Adipose tissue (tissue), 3 donors: ENCODE data around the gene UBTD1. TPM values are rescaled to one million over a fixed set of nuclear protein-coding genes. Genes with fewer than 3 reads are reported as not detected.
"Not testable (repeated sequence)": the region's sequence is repeated elsewhere in the genome, so short reads cannot be mapped to it uniquely, and the experiment has no call there.

Source experiments
- H3K27ac ChIP-seq: one replicate; pipeline ENCODE4 v1.5.1; 2013; ENCODE audit warnings: low read depth, low read length
- WGBS, 3 donors: extraction: QIAGEN DNeasy Blood & Tissue Kit; methylation state at CpG; one replicate each; pipeline ENCODE4 v1.1.7; 2013; 5-methylcytosine and 5-hydroxymethylcytosine counted together
- polyA plus RNA-seq, 3 donors: library from polyadenylated mRNA; stranded (reverse); fragments of 200-250 nt; gene quantifications; one replicate each; pipeline ENCODE4 v1.2.3, GENCODE V29; 2013
- donor health status: healthy with polysubstance abuse.
- donor health status: Bipolar disorder and iron deficiency.
- donor health status: healthy.

Gene UBTD1
- polyA plus RNA-seq, 3 donors = 8.0 to 38.8 (median 24.9) TPM

GRCh38 chr10:97525683-97526110, 27.0 kb downstream of the UBTD1 start:
- H3K27ac ChIP-seq = no peak overlapping the region
- WGBS, 3 donors = 68 to 100% (median 98%) methylated on average over 1 of the region's 1 CpG

DNA sequence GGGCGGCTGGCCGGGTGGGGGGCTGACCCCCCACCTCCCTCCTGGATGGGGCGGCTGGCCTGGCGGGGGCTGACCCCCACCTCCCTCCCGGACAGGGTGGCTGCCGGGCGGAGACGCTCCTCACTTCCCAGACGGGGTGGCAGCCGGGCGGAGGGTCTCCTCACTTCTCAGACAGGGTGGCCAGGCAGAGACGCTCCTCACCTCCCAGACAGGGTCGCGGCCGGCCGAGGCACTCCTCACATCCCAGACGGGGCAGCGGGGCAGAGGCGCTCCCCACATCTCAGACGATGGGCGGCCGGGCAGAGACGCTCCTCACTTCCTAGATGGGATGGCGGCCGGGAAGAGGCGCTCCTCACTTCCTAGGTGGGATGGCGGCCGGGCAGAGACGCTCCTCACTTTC, 30.2 kb downstream of the UBTD1 start:
- H3K27ac ChIP-seq = not testable (repeated sequence)
- WGBS, 3 donors = 97 to 99% (median 99%) methylated on average over 10 to 23 of the region's 29 CpGs

DNA sequence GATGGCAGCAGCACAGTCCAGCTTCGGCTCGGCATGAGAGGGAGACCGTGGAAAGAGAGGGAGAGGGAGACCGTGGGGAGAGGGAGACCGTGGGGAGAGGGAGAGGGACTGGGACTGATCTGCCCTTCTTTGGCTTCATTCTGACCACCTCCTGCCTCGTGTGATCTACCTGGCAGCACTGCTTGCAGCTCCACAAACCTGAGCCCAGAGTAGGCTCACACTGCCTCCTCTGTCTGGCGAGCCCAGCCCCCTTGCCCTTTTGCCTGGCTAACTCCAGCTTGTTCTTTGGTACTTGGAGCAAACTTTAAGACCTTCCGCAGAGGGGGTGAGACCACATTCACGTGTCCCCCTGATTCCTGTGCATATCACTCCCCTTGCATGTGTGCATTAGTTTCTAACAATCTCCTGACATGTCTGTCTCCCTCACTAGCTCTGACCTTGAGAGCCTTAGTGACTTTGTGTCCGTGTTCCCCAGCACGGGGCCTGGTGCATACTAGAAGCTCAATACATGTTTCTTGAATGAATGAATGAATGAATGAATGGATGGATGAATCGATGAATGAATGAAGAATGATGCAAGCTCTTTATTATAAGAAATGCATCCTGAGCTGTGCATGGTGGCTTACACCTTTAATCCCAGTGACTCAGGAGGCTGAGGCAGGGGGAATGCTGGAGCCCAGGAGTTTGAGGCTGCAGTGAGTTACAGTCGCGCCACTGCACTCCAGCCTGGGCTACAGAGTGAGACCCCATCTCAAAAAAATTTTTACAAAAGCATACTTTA, 31.2 kb downstream of the UBTD1 start:
- 77 to 88% (median 86%) methylated on average over 12 to 14 of the region's 14 CpGs for WGBS, 3 donors
- H3K27ac ChIP-seq = no peak overlapping the region

GRCh38 chr10:97531401-97531986, 32.8 kb downstream of the UBTD1 start:
- 85 to 95% (median 93%) methylated on average over 10 of the region's 10 CpGs for WGBS, 3 donors
- H3K27ac ChIP-seq = no peak overlapping the region

- WGBS, 3 donors = 80 to 83% (median 82%) methylated on average over 11 to 12 of the region's 12 CpGs
- H3K27ac ChIP-seq = no peak overlapping the region
Observed at GRCh38 chr10:97532935-97533671, 34.4 kb downstream of the UBTD1 start.

DNA sequence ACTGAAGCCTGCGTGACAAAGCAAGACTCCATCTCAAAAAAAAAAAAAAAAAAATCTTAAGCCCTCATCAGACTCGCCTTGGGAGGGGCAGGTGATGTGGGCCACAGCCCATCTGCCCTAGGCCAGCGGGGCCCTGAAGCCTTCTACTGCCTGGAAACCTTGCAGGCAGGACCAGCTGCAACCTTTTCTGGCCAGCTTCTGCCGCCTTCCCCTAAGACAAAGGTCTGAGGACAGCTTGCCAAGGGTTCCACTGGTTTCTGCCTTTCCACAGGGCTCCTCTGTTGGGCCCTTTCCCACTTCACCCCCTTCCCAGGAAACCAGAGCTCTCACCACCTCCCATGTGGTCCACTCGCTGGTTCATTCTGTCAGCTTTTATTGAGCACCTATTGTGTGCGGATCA, 35.2 kb downstream of the UBTD1 start:
- no peak overlapping the region for H3K27ac ChIP-seq

GRCh38 chr10:97534746-97535367, 36.1 kb downstream of the UBTD1 start:
- WGBS, 3 donors = 73 to 88% (median 84%) methylated on average over 6 of the region's 6 CpGs
- H3K27ac ChIP-seq = no peak overlapping the region

More for the DNA sequence above, 35.2 kb downstream of the UBTD1 start:
- 80 to 88% (median 87%) methylated on average over 6 of the region's 6 CpGs for WGBS, 3 donors

DNA sequence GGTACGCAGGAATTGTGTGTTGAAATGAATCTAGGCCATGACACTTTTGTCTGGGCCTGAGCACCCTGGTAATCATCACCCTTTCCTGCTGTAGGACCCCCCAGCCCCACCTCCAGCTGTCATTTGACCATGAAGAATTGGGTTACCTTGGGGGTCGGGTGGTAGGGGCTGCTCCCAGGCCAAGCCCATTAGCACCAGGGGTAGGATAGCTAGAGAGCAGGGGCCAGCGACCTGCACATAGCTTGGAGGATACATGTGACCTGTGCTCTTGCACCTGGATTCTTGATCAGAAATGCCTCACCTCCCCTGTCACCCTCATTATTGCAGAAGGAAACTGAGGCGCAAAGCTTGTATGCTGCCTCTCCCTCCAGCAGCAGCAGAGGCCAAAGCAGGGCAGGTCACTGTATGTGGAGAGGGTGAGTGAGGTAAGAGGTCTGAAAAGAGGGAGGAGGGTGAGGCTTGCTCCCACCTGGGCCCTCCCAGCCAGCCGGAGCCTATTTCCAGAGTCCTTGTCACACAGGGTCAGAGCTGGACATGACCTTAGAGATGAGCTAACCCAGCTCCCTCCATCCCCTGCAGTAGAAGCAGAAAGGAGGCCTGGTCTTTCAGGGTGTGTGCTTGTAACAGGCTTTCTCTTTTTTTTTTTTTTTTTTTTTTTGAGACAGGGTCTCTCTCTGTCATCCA, 38.6 kb downstream of the UBTD1 start:
- no peak overlapping the region for H3K27ac ChIP-seq
- 90 to 94% (median 91%) methylated on average over 5 of the region's 5 CpGs for WGBS, 3 donors

DNA sequence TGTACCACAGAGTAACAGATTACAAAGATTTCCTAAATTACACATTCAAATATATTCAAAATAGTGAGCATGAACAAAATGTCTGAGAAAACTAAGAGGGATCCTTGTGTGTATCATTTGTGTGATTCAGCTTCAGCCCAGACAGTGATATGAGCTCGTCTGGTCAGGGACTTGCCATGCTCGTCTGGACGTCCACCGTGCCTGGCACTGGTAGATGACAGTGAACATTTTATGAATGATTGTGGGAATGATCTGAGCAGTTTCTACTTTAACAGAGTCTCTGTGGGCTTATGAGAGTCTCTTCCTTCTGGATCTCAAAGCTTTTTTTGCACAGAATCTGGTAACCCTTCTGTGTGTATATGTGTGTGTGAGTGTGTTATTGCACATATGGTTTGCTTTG, 39.7 kb downstream of the UBTD1 start:
- no peak overlapping the region for H3K27ac ChIP-seq
- WGBS, 3 donors = 69 to 80% (median 71%) methylated on average over 4 of the region's 4 CpGs

GRCh38 chr10:97538839-97539238, 40.1 kb downstream of the UBTD1 start:
- 89 to 97% (median 97%) methylated on average over 4 of the region's 4 CpGs for WGBS, 3 donors
- no peak overlapping the region for H3K27ac ChIP-seq

DNA sequence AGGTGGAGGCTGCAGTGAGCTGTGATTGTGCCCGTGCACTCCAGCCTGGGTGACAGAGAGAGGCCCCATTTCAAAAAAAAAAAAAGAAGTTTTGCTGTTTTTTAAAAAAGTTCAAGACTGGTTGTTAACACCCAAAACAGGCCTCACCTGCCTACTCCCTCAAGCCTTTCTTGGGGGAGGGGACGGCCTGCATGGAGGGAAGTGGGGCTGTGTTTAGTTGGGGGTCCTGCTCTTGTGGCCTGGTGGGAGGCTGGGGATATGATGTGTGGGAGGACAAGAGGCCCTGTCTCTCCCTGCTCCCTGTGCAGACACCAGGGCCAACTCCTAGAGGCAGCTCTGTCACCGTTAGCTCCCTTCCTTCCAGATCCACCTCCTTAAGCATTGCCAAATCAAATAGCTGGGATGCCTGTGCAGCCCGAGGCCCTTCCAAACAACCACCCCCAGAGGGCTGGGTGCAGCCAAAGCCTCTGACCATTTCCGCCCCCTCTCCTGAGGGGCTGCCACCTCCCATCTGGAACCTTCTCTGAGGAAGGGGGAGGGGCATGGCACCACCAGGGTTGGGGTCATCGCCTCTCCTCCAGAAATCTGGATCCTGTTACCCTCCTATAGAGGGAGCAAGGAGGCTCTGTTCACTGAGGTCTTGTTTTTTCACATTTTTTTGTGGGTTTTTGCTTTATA, 40.9 kb downstream of the UBTD1 start:
- 49 to 72% (median 53%) methylated on average over 6 of the region's 6 CpGs for WGBS, 3 donors
- H3K27ac ChIP-seq = no peak overlapping the region

GRCh38 chr10:97540669-97541500, 42.2 kb downstream of the UBTD1 start:
- WGBS, 3 donors = 80 to 87% (median 84%) methylated on average over 14 of the region's 14 CpGs
- no peak overlapping the region for H3K27ac ChIP-seq

DNA sequence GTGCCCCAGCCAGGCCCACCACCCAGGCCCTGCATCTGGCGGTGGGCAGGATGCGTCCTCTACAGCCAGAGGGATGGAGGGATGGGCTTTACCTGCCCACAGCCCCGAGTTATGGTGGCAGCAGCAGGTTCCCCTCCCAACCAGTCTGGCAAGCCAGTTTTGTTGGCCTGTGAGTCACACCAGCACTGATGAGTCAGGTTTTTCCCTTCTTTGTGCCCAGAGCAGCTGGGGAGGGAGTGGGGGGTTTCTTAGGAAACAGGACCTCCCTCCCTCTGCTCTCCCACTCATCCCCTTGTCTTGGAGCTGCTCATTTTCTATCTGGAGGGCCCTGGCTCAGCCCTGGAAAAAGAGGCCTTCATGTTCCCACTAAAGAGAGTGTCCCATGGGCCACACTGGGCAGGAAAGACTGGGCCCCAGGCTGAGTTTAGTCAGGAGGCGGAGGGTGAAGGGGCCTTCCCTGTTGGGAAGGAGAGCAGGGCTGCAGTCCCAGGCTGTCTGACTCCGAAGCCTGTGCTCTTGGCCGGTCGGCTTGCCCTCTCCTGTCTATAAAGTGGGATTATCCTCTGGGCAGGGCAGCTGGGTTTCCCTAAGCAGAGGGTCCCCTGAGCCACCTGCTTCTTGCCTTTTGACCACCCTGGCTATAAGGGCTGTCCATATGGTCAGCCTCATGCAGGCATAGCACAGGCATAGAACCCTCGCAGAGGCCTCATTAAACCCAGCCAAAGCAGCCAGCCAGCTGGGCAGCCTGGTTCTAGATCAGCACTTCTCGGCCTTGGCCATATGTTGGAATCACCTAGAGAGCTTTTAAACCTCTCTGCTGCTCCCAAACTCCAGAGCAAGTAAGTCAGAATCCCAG, 43.7 kb downstream of the UBTD1 start:
- WGBS, 3 donors = 48 to 83% (median 50%) methylated on average over 9 of the region's 9 CpGs
- peak overlapping the region; percentile 73 for H3K27ac ChIP-seq

DNA sequence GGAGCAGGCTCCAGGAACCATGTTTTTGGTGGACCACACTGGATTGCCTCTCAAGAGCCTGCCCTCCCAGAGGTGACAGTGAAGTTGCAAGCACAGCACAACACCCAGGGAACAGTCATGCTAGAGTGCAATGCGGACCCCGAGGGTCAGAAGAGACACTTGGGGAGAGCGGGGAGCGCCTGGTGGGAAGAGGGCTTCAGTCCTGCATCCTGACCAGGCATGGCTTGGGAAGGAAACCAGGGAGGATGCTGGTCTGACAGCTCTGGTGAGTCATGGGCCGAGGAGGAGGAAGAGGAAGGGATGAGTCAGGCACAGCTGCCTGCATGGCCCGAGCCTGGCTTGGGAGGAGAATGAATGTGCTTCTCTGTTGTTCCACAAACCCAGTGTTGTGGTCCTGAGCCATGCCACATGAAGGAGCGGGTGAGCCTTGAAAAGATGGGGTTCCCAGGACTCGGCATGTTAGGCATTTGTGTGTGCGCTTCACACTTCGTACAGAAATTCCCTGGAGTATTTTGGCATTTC, 44.4 kb downstream of the UBTD1 start:
- no peak overlapping the region for H3K27ac ChIP-seq
- WGBS, 3 donors = 15 to 67% (median 25%) methylated on average over 10 of the region's 10 CpGs

DNA sequence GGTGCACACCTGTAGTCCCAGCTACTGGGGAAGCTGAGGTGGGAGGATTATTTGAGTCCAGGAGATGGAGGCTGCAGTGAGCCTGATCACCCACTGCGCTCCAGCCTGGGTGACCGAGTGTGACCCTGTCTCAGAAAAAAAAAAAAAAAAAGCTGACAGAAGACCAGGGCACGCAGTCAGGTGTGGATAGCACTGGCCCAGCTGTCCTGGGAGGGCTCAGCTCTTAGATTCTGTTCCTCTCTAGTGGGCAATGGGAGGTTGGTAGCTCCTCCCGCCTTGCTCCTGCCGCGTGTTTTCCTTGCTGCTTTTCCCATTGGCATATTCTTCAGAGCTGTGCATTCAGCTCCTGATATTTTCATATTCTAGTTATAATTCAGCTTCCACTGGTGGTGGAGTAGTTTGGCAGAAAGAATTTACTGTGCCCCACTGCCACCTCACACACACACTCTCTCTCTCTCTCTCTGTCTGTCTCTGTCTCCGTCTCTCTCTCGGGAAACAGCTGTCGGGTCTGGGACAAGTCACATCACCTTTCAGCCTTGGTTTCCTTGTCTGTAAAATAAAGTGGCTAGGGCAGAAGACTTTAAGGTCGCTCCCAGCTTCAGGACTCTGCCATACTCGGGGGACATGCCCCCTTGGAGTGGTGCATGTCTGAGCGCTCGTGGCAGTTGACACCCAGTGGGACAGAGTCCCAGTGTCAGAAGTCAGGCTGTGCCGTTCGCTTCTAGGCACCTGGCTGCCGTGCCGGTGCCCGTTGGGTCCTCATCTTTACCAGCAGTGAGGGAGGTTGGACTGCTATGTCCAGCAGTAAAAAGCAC, 47.9 kb downstream of the UBTD1 start:
- H3K27ac ChIP-seq = no peak overlapping the region

More for the DNA sequence above, 47.9 kb downstream of the UBTD1 start:
- 80 to 85% (median 85%) methylated on average over 18 of the region's 18 CpGs for WGBS, 3 donors
